Prostate gland (tissue), 2 donors: Measurements from ENCODE around the gene DNTT.

Source experiments
- CTCF ChIP-seq, 4 experiments: fragments of 200-600 bp in 2 of 4; fragments of 450-650 bp in 2 of 4; sonication (generic) in 2 of 4; IDR thresholded peaks; 1 replicate in 3 of 4; 2 replicates in 1 of 4; pipeline ENCODE4 v1.5.1; 2016 to 2019; ENCODE audit warnings: antibody characterized with exemption in 4 of 4, mild to moderate bottlenecking in 2 of 4, moderate library complexity in 2 of 4
- POLR2AphosphoS5 ChIP-seq: sonication (generic); formaldehyde crosslinking; IDR thresholded peaks from one replicate; pipeline ENCODE4 v1.6.1; 2017; ENCODE audit warnings: antibody characterized with exemption

GRCh38 chr10:96283351-96283750 is 20.9 kb upstream of the DNTT start:
- TF ChIP-seq CTCF (IDR thresholded peaks at IDR 0.05) (no peak), POLR2AphosphoS5 (no peak)
